GM23338 (cell line): ENCODE measurements around the gene C17orf78. TPM values are rescaled to one million over a fixed set of nuclear protein-coding genes. Genes with fewer than 3 reads are reported as not detected.

Experiments used
- ATAC-seq: fragments of 200-7000 bp; cut with Tn5 transposase; 3 replicates; pipeline ENCODE4 v1.9.1; 2020
- DNase-seq: peaks from one replicate; pipeline ENCODE4 v3.0.0-alpha.2; 2015; ENCODE audit warnings: low spot score
- H2AFZ ChIP-seq: fragments of 200-600 bp; sonication (generic); 2 replicates; pipeline ENCODE4 v1.8.0; 2016; ENCODE audit warnings: antibody characterized with exemption, mild to moderate bottlenecking, moderate library complexity
- H3F3A ChIP-seq: fragments of 200-600 bp; sonication (generic); replicated peaks from 2 replicates; pipeline ENCODE4 v1.8.0; 2017; ENCODE audit warnings: antibody characterized with exemption, mixed run types, low read depth
- H3K27ac ChIP-seq: fragments of 200-600 bp; sonication (generic); 2 replicates; pipeline ENCODE4 v1.6.1; 2016; ENCODE audit warnings: low read depth
- H3K27me3 ChIP-seq: fragments of 200-600 bp; sonication (generic); 2 replicates; pipeline ENCODE4 v1.8.0; 2016; ENCODE audit warnings: mild to moderate bottlenecking, mixed run types, moderate library complexity; ENCODE audit not compliant: insufficient read depth
- H3K36me3 ChIP-seq: fragments of 200-600 bp; sonication (generic); 2 replicates; pipeline ENCODE4 v1.8.0; 2016; ENCODE audit warnings: mild to moderate bottlenecking; ENCODE audit not compliant: insufficient read depth
- H3K4me1 ChIP-seq: fragments of 200-600 bp; sonication (generic); 2 replicates; pipeline ENCODE4 v1.8.0; 2016; ENCODE audit warnings: mild to moderate bottlenecking, moderate library complexity; ENCODE audit not compliant: insufficient read depth
- H3K4me2 ChIP-seq: fragments of 200-600 bp; sonication (generic); 2 replicates; pipeline ENCODE4 v1.7.1; 2017; ENCODE audit warnings: mixed run types
- H3K4me3 ChIP-seq: fragments of 200-600 bp; sonication (generic); 2 replicates; pipeline ENCODE4 v1.6.1; 2016; ENCODE audit warnings: mixed run types
- H3K79me2 ChIP-seq: fragments of 200-600 bp; sonication (generic); replicated peaks from 2 replicates; pipeline ENCODE4 v1.8.0; 2017; ENCODE audit warnings: mild to moderate bottlenecking; ENCODE audit not compliant: insufficient read depth
- H3K9me2 ChIP-seq: fragments of 200-600 bp; sonication (generic); 2 replicates; pipeline ENCODE4 v1.8.0; 2017; ENCODE audit not compliant: insufficient read depth
- H4K20me1 ChIP-seq: fragments of 200-600 bp; sonication (generic); replicated peaks from 2 replicates; pipeline ENCODE4 v1.8.0; 2017; ENCODE audit warnings: mild to moderate bottlenecking; ENCODE audit not compliant: insufficient read depth
- H3K27ac Mint-ChIP-seq: 2 replicates; pipeline ENCODE4 v1.8.0; 2020; ENCODE audit warnings: inconsistent platforms, mild to moderate bottlenecking, moderate library complexity, mixed read lengths
- H3K27me3 Mint-ChIP-seq: 3 replicates; pipeline ENCODE4 v1.8.0; 2022; ENCODE audit warnings: low read depth, mild to moderate bottlenecking, moderate library complexity, mixed read lengths, inconsistent platforms; ENCODE audit not compliant: insufficient read depth, poor library complexity
- H3K36me3 Mint-ChIP-seq: 3 replicates; pipeline ENCODE4 v1.8.0; 2021; ENCODE audit warnings: low read depth, mild to moderate bottlenecking, inconsistent platforms, moderate library complexity, mixed read lengths
- H3K4me1 Mint-ChIP-seq: 3 replicates; pipeline ENCODE4 v1.8.0; 2020; ENCODE audit warnings: mild to moderate bottlenecking, inconsistent platforms, mixed read lengths
- H3K4me3 Mint-ChIP-seq: 3 replicates; pipeline ENCODE4 v1.8.0; 2021; ENCODE audit warnings: moderate library complexity, mild to moderate bottlenecking, inconsistent platforms, mixed read lengths
- H3K9me3 Mint-ChIP-seq: 3 replicates; pipeline ENCODE4 v1.8.0; 2020; ENCODE audit warnings: moderate library complexity, mild to moderate bottlenecking, inconsistent platforms, mixed read lengths
- CREB1 ChIP-seq: fragments of 250-450 bp; sonication (Bioruptor Pico); IDR thresholded peaks from 2 replicates; pipeline ENCODE4 v1.5.0; 2020; ENCODE audit warnings: low read depth, mild to moderate bottlenecking, moderate library complexity
- EZH2 ChIP-seq: fragments of 200-600 bp; sonication (generic); IDR thresholded peaks from one replicate; pipeline ENCODE4 v1.8.0; 2017; ENCODE audit warnings: antibody characterized with exemption, mild to moderate bottlenecking, low read depth; ENCODE audit not compliant: unreplicated experiment
- NANOG ChIP-seq: IDR thresholded peaks from 2 replicates; pipeline ENCODE4 v1.6.1; 2016; ENCODE audit warnings: antibody characterized with exemption, borderline replicate concordance
- ZNF114 ChIP-seq: fragments of 250-450 bp; sonication (Bioruptor Pico); IDR thresholded peaks from 2 replicates; pipeline ENCODE4 v1.5.0; 2020; ENCODE audit warnings: mild to moderate bottlenecking, moderate library complexity
- polyA plus RNA-seq: library from polyadenylated mRNA; unstranded; fragments of >200 nt; fragmentation: Nextera tagmentation; extraction: Ambion mirVana; gene quantifications from 2 replicates; pipeline ENCODE4 v1.2.1, GENCODE V29; 2016
- total RNA-seq: library from RNA; depleted of rRNA; stranded (reverse); fragments of >200 nt; shearing (Covaris generic); gene quantifications from 2 replicates; pipeline ENCODE4 v1.2.3, GENCODE V29; 2014
- TF ChIP-seq, protein P1 (sequence below): IDR thresholded peaks from one replicate; pipeline ENCODE4 v1.6.1; 2018; ENCODE audit warnings: antibody characterized with exemption; ENCODE audit not compliant: unreplicated experiment

C17orf78 gene
- total and polyA plus RNA-seq, 2 experiments from 2014 or later, result 0.19 TPM; not detected in 1

DNA sequence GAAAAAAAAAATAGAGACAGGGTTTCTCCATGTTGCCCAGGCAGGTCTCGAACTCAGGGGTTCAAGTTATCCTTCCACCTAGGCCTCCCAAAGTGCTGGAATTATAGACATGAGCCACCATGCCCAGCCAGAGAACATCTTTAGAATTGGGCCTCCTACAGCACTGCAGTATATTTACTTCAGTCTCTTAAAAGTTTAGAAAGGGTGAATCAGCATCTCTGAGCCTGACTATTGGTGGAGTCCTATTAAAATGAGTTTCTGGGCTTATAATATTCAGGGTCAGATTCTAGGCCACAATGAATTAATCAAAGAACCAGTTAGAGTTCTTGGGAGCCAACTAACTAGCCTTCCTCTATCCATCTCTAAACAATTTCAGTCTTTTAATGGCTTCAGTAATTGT lies 53.7 kb downstream of the C17orf78 start:
- H4K20me1 ChIP-seq, result 0 out of 2 replicates have a peak, but pooled peaks cover 3% of the 10 kb centered on the region
- no peak overlapping the region for H3K4me3 Mint-ChIP-seq
- peaks cover 12% of the 10 kb centered on the region for H3K36me3 ChIP-seq
- H3K27me3 ChIP-seq, result no peaks in the 10 kb centered on the region
- DNase-seq (no peak), ATAC-seq (no peak)
- no peaks in the 10 kb centered on the region for H3K79me2 ChIP-seq
- H3K4me3 ChIP-seq, result no peak overlapping the region
- no peaks in the 10 kb centered on the region for H3F3A ChIP-seq
- TF ChIP-seq EZH2, result no peak
- no peak for TF ChIP-seq CREB1 (CRISPR knock-in tag)
- TF ChIP-seq, protein P1, sequence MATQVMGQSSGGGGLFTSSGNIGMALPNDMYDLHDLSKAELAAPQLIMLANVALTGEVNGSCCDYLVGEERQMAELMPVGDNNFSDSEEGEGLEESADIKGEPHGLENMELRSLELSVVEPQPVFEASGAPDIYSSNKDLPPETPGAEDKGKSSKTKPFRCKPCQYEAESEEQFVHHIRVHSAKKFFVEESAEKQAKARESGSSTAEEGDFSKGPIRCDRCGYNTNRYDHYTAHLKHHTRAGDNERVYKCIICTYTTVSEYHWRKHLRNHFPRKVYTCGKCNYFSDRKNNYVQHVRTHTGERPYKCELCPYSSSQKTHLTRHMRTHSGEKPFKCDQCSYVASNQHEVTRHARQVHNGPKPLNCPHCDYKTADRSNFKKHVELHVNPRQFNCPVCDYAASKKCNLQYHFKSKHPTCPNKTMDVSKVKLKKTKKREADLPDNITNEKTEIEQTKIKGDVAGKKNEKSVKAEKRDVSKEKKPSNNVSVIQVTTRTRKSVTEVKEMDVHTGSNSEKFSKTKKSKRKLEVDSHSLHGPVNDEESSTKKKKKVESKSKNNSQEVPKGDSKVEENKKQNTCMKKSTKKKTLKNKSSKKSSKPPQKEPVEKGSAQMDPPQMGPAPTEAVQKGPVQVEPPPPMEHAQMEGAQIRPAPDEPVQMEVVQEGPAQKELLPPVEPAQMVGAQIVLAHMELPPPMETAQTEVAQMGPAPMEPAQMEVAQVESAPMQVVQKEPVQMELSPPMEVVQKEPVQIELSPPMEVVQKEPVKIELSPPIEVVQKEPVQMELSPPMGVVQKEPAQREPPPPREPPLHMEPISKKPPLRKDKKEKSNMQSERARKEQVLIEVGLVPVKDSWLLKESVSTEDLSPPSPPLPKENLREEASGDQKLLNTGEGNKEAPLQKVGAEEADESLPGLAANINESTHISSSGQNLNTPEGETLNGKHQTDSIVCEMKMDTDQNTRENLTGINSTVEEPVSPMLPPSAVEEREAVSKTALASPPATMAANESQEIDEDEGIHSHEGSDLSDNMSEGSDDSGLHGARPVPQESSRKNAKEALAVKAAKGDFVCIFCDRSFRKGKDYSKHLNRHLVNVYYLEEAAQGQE, result no peak
- no peak for TF ChIP-seq NANOG
- no peak for TF ChIP-seq ZNF114 (CRISPR knock-in tag)
- H3K27ac Mint-ChIP-seq, result 0 out of 2 replicates have a peak overlapping the region, but pooled peaks have one; percentile 76
- H3K9me2 ChIP-seq, result no peaks in the 10 kb centered on the region
- H3K4me1 ChIP-seq, result no peaks in the 10 kb centered on the region
- no peaks in the 10 kb centered on the region for H3K27me3 Mint-ChIP-seq
- H3K9me3 Mint-ChIP-seq, result no peaks in the 10 kb centered on the region
- no peak overlapping the region for H2AFZ ChIP-seq
- H3K4me2 ChIP-seq, result no peak overlapping the region
- H3K27ac ChIP-seq, result peak overlapping the region; percentile 58; the same call in 1 of the 2 replicates
- peaks cover 38% of the 10 kb centered on the region for H3K36me3 Mint-ChIP-seq
- no peaks in the 10 kb centered on the region for H3K4me1 Mint-ChIP-seq

DNA sequence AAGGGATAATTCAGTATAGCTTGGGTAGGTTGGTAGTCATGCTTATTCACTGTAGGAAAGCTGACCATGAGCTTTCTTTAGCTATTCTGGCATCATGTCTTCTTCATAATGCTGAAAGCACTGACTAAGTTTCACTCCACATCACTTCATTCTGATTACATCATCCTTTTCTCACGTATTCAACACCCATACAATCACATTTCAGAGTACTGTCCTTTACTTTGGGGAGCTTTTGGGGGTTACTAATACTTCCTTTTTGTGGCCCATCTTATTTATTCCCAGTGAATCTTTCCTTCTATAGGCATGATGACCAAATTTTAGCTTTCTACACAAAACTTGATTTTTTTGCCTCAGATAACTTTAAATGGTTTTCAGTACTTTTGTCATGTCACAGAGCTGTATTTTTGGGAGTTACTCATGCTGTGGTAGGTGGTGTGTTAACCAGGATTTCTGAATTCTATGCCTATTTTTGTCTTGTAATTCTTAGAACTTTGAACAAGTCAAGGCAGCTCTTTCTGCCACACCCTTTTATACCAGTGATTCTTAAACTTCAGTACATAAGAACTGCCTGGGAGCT lies 54.4 kb downstream of the C17orf78 start:
- no peak for TF ChIP-seq CREB1 (CRISPR knock-in tag)
- ATAC-seq (no peak), DNase-seq (no peak)
- Histone ChIP-seq H3K4me3 (no peak overlapping the region), H3K4me1 (no peaks in the 10 kb centered on the region), H3K27ac (peak overlapping the region; percentile 58), H3K79me2 (no peaks in the 10 kb centered on the region), H3K27me3 (no peaks in the 10 kb centered on the region), H3K4me2 (no peak overlapping the region), H4K20me1 (0 out of 2 replicates have a peak, but pooled peaks cover 3% of the 10 kb centered on the region), H3K9me2 (no peaks in the 10 kb centered on the region), H3F3A (no peaks in the 10 kb centered on the region), H3K36me3 (peaks cover 12% of the 10 kb centered on the region), H2AFZ (no peak overlapping the region)
- Mint-ChIP-seq H3K27me3 (no peaks in the 10 kb centered on the region), H3K9me3 (no peaks in the 10 kb centered on the region), H3K4me3 (no peak overlapping the region), H3K36me3 (peaks cover 32% of the 10 kb centered on the region), H3K4me1 (no peaks in the 10 kb centered on the region), H3K27ac (peak overlapping the region; percentile 76)

DNA sequence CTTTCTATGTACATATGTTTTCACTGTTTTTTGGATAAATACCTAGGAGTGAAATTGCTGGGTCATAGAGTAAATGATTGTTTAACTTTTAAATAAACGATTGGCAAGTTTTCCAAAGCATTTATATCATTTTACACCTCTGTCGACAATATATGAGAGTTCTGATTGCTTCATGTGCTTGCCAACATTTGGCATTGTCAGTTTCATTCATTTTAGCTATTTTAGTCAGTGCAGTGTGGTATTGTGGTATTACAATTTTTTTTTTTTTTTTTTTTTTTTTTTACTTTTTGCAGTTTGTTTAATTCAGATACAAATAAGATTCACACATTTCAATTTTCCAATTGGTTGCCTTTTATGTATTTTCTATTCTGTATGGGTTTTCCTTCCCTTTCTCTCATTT lies 56.9 kb downstream of the C17orf78 start:
- Histone ChIP-seq H3K36me3 (no peaks in the 10 kb centered on the region), H3K79me2 (no peaks in the 10 kb centered on the region), H3K27me3 (no peaks in the 10 kb centered on the region), H3F3A (no peaks in the 10 kb centered on the region), H4K20me1 (no peaks in the 10 kb centered on the region; the same call in 1 of the 2 replicates), H3K4me2 (no peak overlapping the region), H3K4me1 (no peaks in the 10 kb centered on the region), H3K9me2 (no peaks in the 10 kb centered on the region), H2AFZ (no peak overlapping the region), H3K4me3 (no peak overlapping the region), H3K27ac (no peak overlapping the region)
- Mint-ChIP-seq H3K4me1 (no peaks in the 10 kb centered on the region), H3K27me3 (peaks cover 5% of the 10 kb centered on the region), H3K4me3 (no peak overlapping the region), H3K27ac (no peak overlapping the region), H3K9me3 (no peaks in the 10 kb centered on the region), H3K36me3 (peaks cover 15% of the 10 kb centered on the region)
- no peak for DNase-seq
- TF ChIP-seq NANOG, result no peak
- ATAC-seq, result no peak
